HCT116 (cell line): Measurements from ENCODE around the gene RFC1. TPM values are rescaled to one million over a fixed set of nuclear protein-coding genes. Genes with fewer than 3 reads are reported as not detected.

Experiments used
- ATAC-seq: fragments of 200-7000 bp; cut with Tn5 transposase; 2 replicates; pipeline ENCODE4 v1.9.1; 2020; ENCODE audit warnings: mild to moderate bottlenecking, moderate library complexity
- BruUV-seq: library from RNA; stranded (reverse); fragments of 400-500 nt; replicated peaks from 2 replicates; lab custom pipeline; 2021; lab: Mats Ljungman, UMichigan
- CTCF ChIA-PET: fragments of 300-600 bp; sonication (Branson Sonifier 250); formaldehyde crosslinking; loops from one replicate; lab custom pipeline; 2021; ENCODE audit warnings: antibody characterized with exemption; lab: Charles Lee
- POLR2A ChIA-PET: fragments of 300-600, 350-600 bp; sonication (Branson Sonifier 250); formaldehyde crosslinking; loops from one replicate; lab custom pipeline; 2021; ENCODE audit warnings: antibody characterized with exemption; lab: Charles Lee
- RAD21 ChIA-PET, 2 experiments: fragments of 300-600 bp; sonication (Branson Sonifier 250); formaldehyde crosslinking; loops; one replicate each; lab custom pipeline; 2023; ENCODE audit warnings: low total read pairs in 2 of 2; ENCODE audit not compliant: uncharacterized antibody in 2 of 2, unreplicated experiment in 2 of 2, low non-redundant PET in 1 of 2; lab: Charles Lee
- DNase-seq: peaks from one replicate; pipeline ENCODE4 v3.0.0-alpha.2; 2010; ENCODE audit warnings: low read depth, low spot score
- H2AFZ ChIP-seq: fragments of 200-600 bp; shearing (Covaris generic), sonication (generic); 2 replicates; pipeline ENCODE4 v1.6.1; 2017; ENCODE audit warnings: low read depth, mixed run types, mixed read lengths, antibody characterized with exemption, low read length; ENCODE audit not compliant: poor library complexity, severe bottlenecking
- H3K27ac ChIP-seq: 2 replicates; pipeline ENCODE4 v1.5.1; 2012; ENCODE audit warnings: low read depth, low read length
- H3K27me3 ChIP-seq: fragments of 200-600 bp; sonication (generic); 2 replicates; pipeline ENCODE4 v1.6.1; 2016; ENCODE audit warnings: mixed run types, low read length, mixed read lengths; ENCODE audit not compliant: insufficient read depth
- H3K36me3 ChIP-seq, 2 experiments: fragments of 200-500 bp in 1 of 2; fragments of 200-600 bp in 1 of 2; sonication (Bioruptor generic) in 1 of 2; sonication (generic) in 1 of 2; 2 replicates each; pipeline versions ENCODE4 v1.5.1 to v1.6.1; 2014 to 2016; ENCODE audit warnings: low read length in 2 of 2, inconsistent platforms in 1 of 2, mixed read lengths in 1 of 2, mixed run types in 1 of 2; ENCODE audit not compliant: insufficient read depth in 2 of 2, control insufficient read depth in 1 of 2
- H3K4me1 ChIP-seq, 2 experiments: fragments of 200-600 bp in 1 of 2; sonication (generic) in 1 of 2; 2 replicates each; pipeline versions ENCODE4 v1.5.1 to v1.6.1; 2012 to 2017; ENCODE audit warnings: low read length in 2 of 2, inconsistent platforms in 1 of 2, mild to moderate bottlenecking in 1 of 2, mixed read lengths in 1 of 2, mixed run types in 1 of 2, moderate library complexity in 1 of 2; ENCODE audit not compliant: insufficient read depth in 2 of 2, control insufficient read depth in 1 of 2
- H3K4me2 ChIP-seq: fragments of 200-600 bp; sonication (generic); 2 replicates; pipeline ENCODE4 v1.6.1; 2017; ENCODE audit warnings: mixed run types, low read length, mixed read lengths
- H3K4me3 ChIP-seq, 2 experiments: fragments of 200-600 bp in 1 of 2; sonication (generic) in 1 of 2; replicated peaks in 1 of 2; 2 replicates each; pipeline ENCODE4 v1.5.1; 2011 to 2016; ENCODE audit warnings: low read length in 2 of 2, control low read depth in 1 of 2, low read depth in 1 of 2, mild to moderate bottlenecking in 1 of 2, mixed read lengths in 1 of 2, mixed run types in 1 of 2
- H3K79me2 ChIP-seq: fragments of 200-600 bp; sonication (generic); 2 replicates; pipeline ENCODE4 v1.6.1; 2017; ENCODE audit warnings: mild to moderate bottlenecking, mixed run types, low read length, moderate library complexity, mixed read lengths; ENCODE audit not compliant: insufficient read depth
- H3K9ac ChIP-seq: fragments of 200-600 bp; sonication (generic); 2 replicates; pipeline ENCODE4 v1.6.1; 2016; ENCODE audit warnings: low read length, mixed read lengths
- H3K9me2 ChIP-seq: fragments of 200-600 bp; sonication (generic), shearing (Covaris generic); 2 replicates; pipeline ENCODE4 v1.6.1; 2017; ENCODE audit warnings: mixed run types, mild to moderate bottlenecking, moderate library complexity; ENCODE audit not compliant: insufficient read depth
- H3K9me3 ChIP-seq, 2 experiments: fragments of 200-500 bp in 1 of 2; fragments of 200-600 bp in 1 of 2; sonication (Bioruptor generic) in 1 of 2; sonication (generic) in 1 of 2; 2 replicates each; pipeline ENCODE4 v1.6.1; 2014 to 2017; ENCODE audit warnings: low read length in 2 of 2, mixed read lengths in 2 of 2, inconsistent platforms in 1 of 2, low read depth in 1 of 2, mild to moderate bottlenecking in 1 of 2, mixed run types in 1 of 2, moderate library complexity in 1 of 2; ENCODE audit not compliant: control insufficient read depth in 1 of 2, insufficient read depth in 1 of 2
- H4K20me1 ChIP-seq: fragments of 200-600 bp; sonication (generic), shearing (Covaris generic); 2 replicates; pipeline ENCODE4 v1.6.1; 2017; ENCODE audit warnings: mixed run types, mild to moderate bottlenecking, moderate library complexity; ENCODE audit not compliant: insufficient read depth
- CBX3 ChIP-seq: IDR thresholded peaks from 2 replicates; pipeline ENCODE4 v1.6.1; 2012; ENCODE audit warnings: low read depth
- CEBPB ChIP-seq: IDR thresholded peaks from 2 replicates; pipeline ENCODE4 v1.6.1; 2012; ENCODE audit warnings: low read depth
- EGR1 ChIP-seq: IDR thresholded peaks from 2 replicates; pipeline ENCODE4 v1.6.1; 2012; ENCODE audit warnings: low read depth
- EZH2 ChIP-seq: fragments of 200-600 bp; sonication (generic); IDR thresholded peaks from 2 replicates; pipeline ENCODE4 v1.6.1; 2017; ENCODE audit warnings: antibody characterized with exemption, mixed run types
- EZH2phosphoT487 ChIP-seq: fragments of 200-600 bp; IDR thresholded peaks from 2 replicates; pipeline ENCODE4 v1.6.1; 2018; ENCODE audit warnings: antibody characterized with exemption, borderline replicate concordance
- FOSL1 ChIP-seq: IDR thresholded peaks from 2 replicates; pipeline ENCODE4 v1.6.1; 2012; ENCODE audit warnings: low read depth
- JUND ChIP-seq: IDR thresholded peaks from 2 replicates; pipeline ENCODE4 v1.6.1; 2012
- MAX ChIP-seq: IDR thresholded peaks from 2 replicates; pipeline ENCODE4 v1.6.1; 2012
- RAD21 ChIP-seq: IDR thresholded peaks from 2 replicates; pipeline ENCODE4 v1.6.1; 2012; ENCODE audit warnings: low read depth, mild to moderate bottlenecking
- REST ChIP-seq: IDR thresholded peaks from 2 replicates; pipeline ENCODE4 v1.6.1; 2012; ENCODE audit warnings: low read depth
- SP1 ChIP-seq: IDR thresholded peaks from 2 replicates; pipeline ENCODE4 v1.6.1; 2012; ENCODE audit warnings: low read depth
- SRF ChIP-seq: IDR thresholded peaks from 2 replicates; pipeline ENCODE4 v1.6.1; 2012; ENCODE audit warnings: low read depth
- TCF7L2 ChIP-seq: IDR thresholded peaks from 2 replicates; pipeline ENCODE4 v1.7.0; 2011; ENCODE audit warnings: borderline replicate concordance, inconsistent platforms; ENCODE audit not compliant: insufficient read depth, insufficient read length; ENCODE audit errors: extremely low read depth
- ZNF274 ChIP-seq: fragments of 200-500 bp; sonication (Bioruptor generic); IDR thresholded peaks from 2 replicates; pipeline ENCODE4 v1.6.1; 2014; ENCODE audit warnings: mild to moderate bottlenecking, low read depth, low read length, inconsistent platforms
- intact Hi-C: fragments of 100-400 bp; cut with micrococcal nuclease; formaldehyde crosslinking; loops from 2 replicates; pipeline ENCODE4 v1.10.0; 2022
- total RNA-seq: library from RNA; stranded (reverse); gene quantifications from one replicate; pipeline ENCODE4 v1.2.1, GENCODE V29; 2021; ENCODE audit not compliant: unreplicated experiment
- TF ChIP-seq, protein P1 (sequence below): IDR thresholded peaks from 2 replicates; pipeline ENCODE4 v1.6.1; 2011; ENCODE audit warnings: mild to moderate bottlenecking, low read length, moderate library complexity; ENCODE audit not compliant: insufficient replicate concordance; ENCODE audit errors: extremely low read depth

The RFC1 gene
- total RNA-seq, 1 experiment from 2014 or later = 52.3 TPM

- RAD21 ChIA-PET = no interaction called here
- Histone ChIP-seq H4K20me1 (no peaks in the 10 kb centered on the region), H2AFZ (no peak overlapping the region), H3K36me3 (peaks cover 18 to 42% of the 10 kb centered on the region in 2 experiments), H3K4me1 (peaks cover 5% of the 10 kb centered on the region in 2 experiments; a peak in 2 of 4 replicates), H3K27ac (no peak overlapping the region), H3K79me2 (peaks cover 18% of the 10 kb centered on the region), H3K4me3 (no peak overlapping the region), H3K9ac (no peak overlapping the region), H3K9me3 (no peaks in the 10 kb centered on the region), H3K27me3 (no peaks in the 10 kb centered on the region), H3K9me2 (no peaks in the 10 kb centered on the region), H3K4me2 (no peak overlapping the region)
- no peak for DNase-seq
- POLR2A ChIA-PET = no interaction called here
- intact Hi-C loops = no loop called here
- no TSS peak for BruUV-seq
- CTCF ChIA-PET = no interaction called here
- ATAC-seq = no peak
- no peak for TF ChIP-seq SP1
Observed at GRCh38 chr4:39308611-39309010, 57.6 kb downstream of the RFC1 start.

DNA sequence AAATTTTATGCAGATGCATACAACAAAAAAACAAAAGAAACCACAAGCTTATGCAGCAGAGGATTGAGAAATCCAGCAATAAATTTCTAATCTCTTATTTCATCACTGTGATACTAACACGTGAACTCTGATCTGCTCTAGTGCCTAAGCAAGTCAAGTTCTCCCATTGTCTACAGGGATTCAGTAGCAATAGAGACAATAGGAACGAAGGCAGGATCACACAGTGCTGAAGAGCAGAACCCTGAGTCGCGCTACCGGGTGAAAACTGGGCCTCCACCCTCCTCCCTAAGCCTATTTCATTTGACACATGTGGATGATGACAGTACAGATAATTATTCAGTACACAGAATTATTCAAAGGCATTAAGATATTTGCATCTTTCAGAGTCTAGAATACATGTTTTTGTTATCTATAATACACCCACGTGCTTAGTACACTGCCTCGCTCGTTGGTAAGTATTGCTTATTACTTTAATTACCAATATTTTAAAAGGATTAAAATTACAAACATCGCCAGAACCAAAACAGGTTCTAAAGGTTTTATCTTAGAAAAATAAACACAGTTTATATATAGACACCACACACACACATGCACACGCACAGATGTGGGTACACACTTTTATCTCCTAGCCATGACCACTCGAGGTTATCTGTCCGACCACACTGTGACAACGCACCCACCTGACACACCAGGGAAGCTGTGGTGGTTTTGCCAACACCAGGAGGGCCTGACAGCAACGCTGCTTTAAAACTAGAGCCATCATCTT, 60.1 kb downstream of the RFC1 start:
- intact Hi-C loops = no loop called here
- Histone ChIP-seq H3K9me2 (no peaks in the 10 kb centered on the region), H3K27me3 (no peaks in the 10 kb centered on the region), H3K4me2 (no peak overlapping the region), H2AFZ (no peak overlapping the region), H3K27ac (no peak overlapping the region), H4K20me1 (no peaks in the 10 kb centered on the region), H3K79me2 (peaks cover 18% of the 10 kb centered on the region), H3K9me3 (no peaks in the 10 kb centered on the region), H3K4me3 (no peak overlapping the region), H3K36me3 (peaks cover 18 to 40% of the 10 kb centered on the region in 2 experiments; a peak in 3 of 4 replicates), H3K4me1 (peaks cover 5% of the 10 kb centered on the region in 2 experiments; a peak in 2 of 4 replicates), H3K9ac (no peak overlapping the region)
- RAD21 ChIA-PET = no interaction called here
- ATAC-seq (no peak), DNase-seq (no peak)
- BruUV-seq = no TSS peak
- POLR2A ChIA-PET = no interaction called here
- CTCF ChIA-PET = no interaction called here
- no peak for TF ChIP-seq EZH2phosphoT487
- TF ChIP-seq CBX3 = no peak
- TF ChIP-seq REST = no peak
- no peak for TF ChIP-seq MAX
- no peak for TF ChIP-seq TCF7L2
- TF ChIP-seq RAD21 = no peak
- TF ChIP-seq ZNF274 = no peak
- no peak for TF ChIP-seq EZH2
- no peak for TF ChIP-seq CEBPB
- TF ChIP-seq SRF = no peak
- TF ChIP-seq SP1 = no peak
- TF ChIP-seq JUND = no peak
- TF ChIP-seq EGR1 = no peak
- TF ChIP-seq FOSL1 = no peak
- TF ChIP-seq, protein P1, sequence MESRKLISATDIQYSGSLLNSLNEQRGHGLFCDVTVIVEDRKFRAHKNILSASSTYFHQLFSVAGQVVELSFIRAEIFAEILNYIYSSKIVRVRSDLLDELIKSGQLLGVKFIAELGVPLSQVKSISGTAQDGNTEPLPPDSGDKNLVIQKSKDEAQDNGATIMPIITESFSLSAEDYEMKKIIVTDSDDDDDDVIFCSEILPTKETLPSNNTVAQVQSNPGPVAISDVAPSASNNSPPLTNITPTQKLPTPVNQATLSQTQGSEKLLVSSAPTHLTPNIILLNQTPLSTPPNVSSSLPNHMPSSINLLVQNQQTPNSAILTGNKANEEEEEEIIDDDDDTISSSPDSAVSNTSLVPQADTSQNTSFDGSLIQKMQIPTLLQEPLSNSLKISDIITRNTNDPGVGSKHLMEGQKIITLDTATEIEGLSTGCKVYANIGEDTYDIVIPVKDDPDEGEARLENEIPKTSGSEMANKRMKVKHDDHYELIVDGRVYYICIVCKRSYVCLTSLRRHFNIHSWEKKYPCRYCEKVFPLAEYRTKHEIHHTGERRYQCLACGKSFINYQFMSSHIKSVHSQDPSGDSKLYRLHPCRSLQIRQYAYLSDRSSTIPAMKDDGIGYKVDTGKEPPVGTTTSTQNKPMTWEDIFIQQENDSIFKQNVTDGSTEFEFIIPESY = no peak
